SKM-1 treated with dmso at 0.1 percent for 144 hours (cell line): ENCODE results near the gene LSS.
"Not testable (repeated sequence)": the region's sequence is repeated elsewhere in the genome, so short reads cannot be mapped to it uniquely, and the experiment has no call there.

Experiments
- DNase-seq: peaks from one replicate; lab custom pipeline; 2025; ENCODE audit not compliant: unreplicated experiment; lab: John Stamatoyannopoulos, UW

The LSS gene

GRCh38 chr21:46206163-46207005 lies 22.2 kb downstream of the LSS start:
- no peak for DNase-seq

DNA sequence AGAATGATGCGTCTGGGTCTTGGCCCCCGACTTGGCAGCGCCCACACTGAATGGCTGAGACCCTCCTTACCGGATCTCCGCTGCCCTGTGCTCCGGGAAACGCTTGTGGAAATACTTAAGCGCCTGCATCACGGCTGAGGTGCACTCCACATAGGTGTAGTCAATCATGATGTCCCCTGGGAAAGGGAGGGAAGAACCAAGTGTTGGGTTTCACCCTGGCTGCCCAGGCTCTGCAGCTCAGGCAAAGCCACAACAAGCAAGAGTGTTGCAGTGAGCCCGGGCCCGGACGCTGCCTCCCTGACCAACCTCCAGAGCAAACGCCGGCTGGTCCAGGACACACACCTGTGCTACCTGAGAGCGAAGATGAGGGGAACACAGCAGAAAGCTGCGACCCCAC lies 22.8 kb downstream of the LSS start:
- DNase-seq: no peak

DNA sequence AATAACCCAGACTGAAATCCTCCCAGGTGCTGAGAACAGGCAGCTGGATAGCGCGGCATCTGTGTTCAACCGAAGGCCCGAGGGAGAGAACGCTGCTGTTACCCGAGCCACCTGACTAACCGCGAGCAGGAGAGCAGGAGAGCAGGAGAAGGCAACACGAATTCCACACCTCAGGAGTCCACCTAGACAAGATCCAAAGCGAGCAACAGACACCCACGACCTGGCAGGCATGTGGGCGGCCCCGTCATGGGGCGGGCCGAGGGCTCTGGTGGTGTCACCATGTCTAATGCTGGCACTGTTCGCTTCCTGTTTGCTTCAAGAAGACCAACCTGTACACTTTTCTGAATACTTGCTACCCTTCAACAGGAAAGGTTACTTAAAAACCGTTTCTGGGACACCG lies 23.4 kb downstream of the LSS start:
- DNase-seq: no peak

DNA sequence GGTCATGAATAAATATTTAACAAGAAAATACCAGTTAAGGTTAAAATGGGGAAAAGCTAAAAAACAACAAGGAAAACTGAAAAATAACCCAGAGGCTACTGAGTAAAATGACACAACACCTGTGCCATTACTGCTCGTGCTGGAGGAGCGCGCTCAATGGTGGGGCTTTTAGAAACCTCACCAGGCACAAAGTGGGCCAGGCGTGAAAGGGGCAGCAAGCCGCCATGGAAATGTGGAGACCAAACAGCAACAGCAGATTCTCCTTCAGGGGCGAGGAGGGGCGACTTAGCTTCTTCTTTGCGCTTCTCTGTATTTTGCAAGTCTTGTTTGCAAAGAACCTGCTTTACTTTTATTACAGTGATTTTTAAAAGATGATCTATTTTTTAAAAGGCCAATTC lies 25.4 kb downstream of the LSS start:
- DNase-seq: no peak

- no peak for DNase-seq
Observed at GRCh38 chr21:46202592-46203202, 25.9 kb downstream of the LSS start.

DNA sequence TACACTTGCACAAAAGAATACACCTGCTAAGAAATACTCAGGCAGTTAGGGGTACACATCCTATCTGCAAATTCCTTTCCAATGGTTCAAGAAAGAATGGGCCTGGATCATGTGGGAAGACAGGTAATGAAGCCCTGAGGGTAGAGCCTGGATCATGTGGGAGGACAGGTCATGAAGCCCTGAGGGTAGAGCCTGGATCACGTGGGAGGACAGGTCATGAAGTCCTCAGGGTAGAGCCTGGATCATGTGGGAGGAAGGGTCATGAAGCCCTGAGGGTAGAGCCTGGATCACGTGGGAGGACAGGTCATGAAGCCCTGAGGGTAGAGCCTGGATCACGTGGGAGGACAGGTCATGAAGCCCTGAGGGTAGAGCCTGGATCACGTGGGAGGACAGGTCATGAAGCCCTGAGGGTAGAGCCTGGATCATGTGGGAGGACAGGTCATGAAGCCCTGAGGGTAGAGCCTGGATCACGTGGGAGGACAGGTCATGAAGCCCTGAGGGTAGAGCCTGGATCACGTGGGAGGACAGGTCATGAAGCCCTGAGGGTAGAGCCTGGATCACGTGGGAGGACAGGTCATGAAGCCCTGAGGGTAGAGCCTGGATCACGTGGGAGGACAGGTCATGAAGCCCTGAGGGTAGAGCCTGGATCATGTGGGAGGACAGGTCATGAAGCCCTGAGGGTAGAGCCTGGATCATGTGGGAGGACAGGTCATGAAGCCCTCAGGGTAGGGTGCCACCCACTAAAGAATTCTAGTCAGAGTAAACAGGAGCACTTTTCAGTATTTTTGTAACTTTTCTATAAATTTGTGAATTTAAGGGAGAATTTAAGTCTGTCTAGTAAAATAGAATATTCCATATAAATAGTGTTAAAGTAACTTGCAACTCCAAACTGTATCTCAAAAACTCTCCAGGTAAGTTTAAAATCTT lies 27.4 kb downstream of the LSS start:
- not testable (repeated sequence) for DNase-seq

- no peak for DNase-seq
Observed at GRCh38 chr21:46199436-46200373, 28.9 kb downstream of the LSS start.

GRCh38 chr21:46196733-46197132 lies 31.8 kb downstream of the LSS start:
- DNase-seq: no peak

- no peak for DNase-seq
Observed at GRCh38 chr21:46195595-46196195, 32.9 kb downstream of the LSS start.

DNA sequence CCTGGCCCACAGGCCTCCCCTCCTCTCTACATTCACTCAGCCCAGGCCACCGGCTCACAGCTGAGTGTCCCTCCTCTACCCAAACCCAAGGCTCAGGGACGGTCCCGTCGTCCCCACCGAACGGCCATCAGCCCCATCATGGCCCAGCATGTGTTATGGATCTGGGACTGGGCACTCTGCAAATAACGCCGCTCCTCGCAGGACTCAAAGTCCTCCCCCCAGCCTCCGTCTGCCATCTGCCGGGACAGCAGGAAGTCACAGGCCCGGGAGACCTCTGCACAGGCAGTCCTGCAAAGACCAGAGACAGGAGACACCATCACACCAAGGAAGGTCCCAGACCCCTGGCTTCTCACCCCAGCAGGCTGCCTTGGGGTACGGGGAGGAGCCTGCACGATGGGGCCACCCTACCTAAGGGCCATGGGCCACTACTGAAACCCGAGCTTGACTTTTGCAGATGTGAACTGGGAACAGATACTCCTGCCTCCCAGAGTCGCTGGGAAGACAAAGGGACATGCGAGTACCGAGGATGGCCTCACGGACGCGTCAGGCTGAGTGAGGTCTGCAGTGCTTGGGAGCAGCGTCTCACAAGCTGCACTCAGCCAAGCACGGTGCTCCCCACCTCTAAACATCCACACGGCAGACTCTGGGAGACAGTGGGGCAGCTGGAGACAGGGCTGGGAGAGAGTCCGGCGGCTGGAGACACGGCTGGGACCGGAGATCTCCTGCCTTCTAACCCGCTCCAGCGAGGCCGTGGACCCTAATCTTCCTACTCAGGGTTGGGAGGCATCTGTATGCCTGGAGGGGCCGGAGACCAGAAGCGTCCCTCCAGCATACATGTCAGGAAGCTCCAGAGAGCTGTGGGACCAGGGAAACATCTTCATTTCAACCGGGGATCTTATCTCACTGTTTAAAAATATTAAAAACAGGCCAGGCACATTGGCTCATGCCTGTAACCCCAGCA lies 33.9 kb downstream of the LSS start:
- DNase-seq: no peak

DNA sequence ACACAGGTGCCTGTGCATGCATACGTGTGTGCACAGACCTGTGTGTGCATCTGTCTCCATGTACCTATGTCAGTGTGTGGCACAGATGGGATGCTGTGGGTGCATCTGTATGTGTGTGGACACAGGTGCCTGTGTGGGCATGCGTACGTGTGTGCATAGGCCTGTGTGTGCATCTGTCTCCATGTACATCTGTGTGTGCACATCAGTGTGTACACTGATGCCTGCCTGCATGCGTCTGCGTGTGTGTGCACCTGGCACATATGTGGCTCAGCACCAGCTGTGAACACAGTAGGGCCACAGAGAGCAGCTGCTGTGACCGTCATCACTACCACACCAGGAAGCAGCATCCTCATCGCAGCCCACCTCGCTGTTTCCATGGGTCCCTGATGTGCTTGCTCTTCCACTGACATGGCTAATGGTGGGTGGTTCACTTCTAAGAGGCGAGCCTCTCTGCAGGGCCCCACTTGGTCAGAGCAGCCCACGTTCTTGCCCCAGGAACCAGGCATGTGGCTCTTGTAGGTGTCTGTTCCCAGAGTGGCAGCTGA lies 34.7 kb downstream of the LSS start:
- no peak for DNase-seq

DNA sequence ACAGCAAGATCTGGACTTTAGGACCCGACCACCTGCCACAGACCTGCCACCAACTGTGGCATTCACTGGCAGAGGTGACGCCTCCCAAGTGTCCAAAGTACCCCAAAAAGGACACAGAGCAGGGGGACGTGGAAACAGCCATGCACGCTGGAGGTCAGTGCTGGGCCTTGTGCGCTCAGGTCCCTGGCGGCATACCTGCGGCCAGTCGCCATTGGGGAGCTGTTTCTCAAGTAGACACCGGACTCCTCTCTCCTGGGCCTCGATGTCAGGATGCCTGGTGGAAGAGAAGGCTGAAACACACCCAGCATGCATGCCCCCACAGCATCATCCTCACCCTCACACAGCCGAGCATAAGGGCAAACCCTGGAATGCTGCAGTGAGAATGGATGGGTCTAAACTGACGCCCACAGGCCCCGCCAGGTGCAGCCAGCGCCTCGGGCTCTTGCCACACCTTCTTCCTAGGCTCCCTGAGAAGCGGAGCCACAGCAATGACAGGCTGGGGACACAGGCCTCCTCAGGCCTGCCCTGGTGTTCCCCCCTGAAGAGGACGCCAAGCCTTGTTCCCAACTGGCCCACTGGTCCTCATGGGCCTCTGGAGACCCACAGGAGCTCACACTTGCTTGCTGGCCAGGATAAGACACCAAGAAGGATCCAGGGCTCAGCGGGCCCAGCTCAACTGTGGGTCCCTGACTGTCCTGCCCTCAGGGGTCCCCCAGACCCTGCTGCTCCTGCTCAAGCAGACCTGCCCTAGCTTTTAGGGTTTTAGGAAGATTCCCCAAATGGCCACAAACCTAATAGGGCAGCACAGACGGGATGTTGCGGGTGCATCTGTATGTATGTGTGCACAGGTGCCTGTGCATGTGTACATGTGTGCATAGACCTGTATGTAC lies 36.6 kb downstream of the LSS start:
- DNase-seq: no peak

GRCh38 chr21:46191257-46191685 lies 37.3 kb downstream of the LSS start:
- no peak for DNase-seq

- DNase-seq: no peak
Observed at GRCh38 chr21:46190491-46191131, 38.0 kb downstream of the LSS start.

DNA sequence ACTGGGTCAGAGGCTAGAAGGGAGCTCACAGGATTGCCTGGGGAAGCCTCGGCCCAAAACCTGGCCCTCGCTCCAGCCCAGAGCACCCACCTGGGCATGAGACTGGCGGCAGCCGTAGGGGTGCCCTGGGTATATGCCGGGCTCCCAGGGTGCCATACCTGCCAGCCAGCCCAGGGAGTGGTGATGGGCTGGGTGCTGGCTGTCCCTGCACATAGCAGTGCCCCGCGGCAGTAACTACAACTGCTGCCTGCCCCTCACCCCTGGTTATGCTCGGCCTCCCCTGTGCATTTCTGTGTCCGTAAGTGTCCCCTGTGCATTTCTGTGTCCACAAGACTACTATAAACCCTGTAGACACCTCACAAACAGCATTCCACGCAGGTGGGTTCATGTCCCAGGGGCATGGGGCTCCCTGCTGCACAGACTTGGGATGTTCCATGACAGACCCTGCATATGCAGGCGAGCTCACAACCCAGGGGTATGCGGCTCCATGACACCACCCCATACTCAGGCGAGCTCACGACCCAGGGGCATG lies 38.5 kb downstream of the LSS start:
- no peak for DNase-seq

DNA sequence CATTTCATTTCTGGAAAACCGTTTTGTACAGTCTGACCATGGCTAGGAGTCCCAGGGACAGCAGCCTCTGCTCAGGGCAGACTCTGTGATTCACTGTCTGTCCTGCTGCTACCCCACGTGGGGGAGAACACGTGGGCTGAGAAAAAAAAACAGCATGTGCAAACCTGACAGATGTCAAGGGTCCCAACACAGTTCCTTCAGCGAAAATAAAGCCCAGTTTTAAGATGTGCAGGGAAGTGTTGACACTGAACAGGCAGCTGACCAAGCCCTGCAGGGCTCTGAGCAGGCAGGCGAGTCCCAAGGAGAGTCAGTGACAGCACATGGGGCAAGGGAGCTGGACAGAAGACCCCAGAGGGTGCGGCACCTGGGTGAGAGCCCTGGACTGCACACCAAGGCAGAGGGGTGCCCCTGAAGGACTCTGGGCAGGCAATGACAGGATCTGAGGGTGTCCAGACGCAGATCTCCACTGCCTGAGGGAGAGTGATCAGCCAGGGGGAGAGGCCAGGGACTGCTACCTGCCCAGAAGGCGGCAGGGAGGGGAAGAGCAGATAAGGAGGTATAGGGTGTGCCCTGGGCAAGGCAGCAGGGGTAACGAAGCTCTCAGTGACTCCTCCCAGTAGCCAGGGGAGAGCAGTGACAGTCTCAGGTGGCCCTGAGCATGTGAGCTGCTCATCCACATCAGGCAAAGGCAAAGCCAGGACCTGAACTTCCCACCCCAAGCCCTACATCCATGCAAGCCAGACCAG lies 39.2 kb downstream of the LSS start:
- no peak for DNase-seq
